Eye (tissue), 1 donor: Measurements from ENCODE around the gene MINDY1.
A peak's percentile ranks its signal among the peaks of the same experiment; 100 is the strongest.

Experiments used
- DNase-seq: peaks from one replicate; pipeline ENCODE4 v3.0.0-alpha.2; 2015

MINDY1 gene

DNA sequence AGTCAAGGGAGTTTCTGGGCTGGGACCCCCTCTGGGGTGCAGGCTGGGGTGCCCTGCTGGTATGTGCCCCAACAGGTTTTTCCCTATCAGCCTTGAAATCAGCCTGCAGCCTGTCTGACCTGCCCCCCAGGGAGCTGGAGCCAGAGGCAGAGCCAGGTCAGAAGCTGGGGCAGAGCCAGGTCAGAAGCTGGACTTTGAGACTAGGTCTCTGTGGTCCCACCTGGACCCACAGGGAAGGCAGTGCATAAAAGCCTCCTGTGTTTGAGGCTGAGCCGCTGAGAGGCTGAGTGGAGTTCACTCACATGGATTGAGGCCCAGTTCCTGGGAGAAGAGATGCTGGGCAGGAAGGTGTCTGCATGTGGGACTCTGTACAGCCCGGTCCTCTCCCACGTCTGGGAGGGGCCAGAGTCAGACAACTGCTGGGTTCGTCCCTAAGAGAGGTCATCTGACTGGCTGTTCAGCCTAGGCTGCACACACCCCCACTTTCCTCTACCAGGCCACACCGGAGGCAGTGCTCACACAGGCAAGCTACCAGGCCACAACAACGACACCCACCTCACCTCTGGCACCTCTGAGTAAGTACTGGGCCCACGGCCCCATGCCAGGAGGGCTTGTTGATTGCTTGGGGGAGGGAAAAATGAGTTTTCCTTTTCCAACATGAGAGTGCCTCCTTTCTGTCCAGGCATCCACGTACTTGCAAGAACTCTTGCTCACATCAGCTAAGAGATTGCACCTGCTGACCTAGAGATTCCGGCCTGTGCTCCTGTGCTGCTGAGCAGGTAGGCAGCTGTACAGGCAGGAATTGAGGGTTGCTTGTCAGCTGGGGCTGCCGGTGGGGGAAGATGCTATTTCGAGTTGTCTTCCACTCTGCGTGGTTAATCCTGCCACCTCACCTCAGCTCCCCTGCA, 24.6 kb downstream of the MINDY1 start, which contains the start of gene ANXA9:
Gene ANXA9, plus strand, starts transcription at position 488 of the 908 bp plus-strand sequence. CDS start 814 bp downstream, outside the sequence.
- DNase-seq = no peak

DNA sequence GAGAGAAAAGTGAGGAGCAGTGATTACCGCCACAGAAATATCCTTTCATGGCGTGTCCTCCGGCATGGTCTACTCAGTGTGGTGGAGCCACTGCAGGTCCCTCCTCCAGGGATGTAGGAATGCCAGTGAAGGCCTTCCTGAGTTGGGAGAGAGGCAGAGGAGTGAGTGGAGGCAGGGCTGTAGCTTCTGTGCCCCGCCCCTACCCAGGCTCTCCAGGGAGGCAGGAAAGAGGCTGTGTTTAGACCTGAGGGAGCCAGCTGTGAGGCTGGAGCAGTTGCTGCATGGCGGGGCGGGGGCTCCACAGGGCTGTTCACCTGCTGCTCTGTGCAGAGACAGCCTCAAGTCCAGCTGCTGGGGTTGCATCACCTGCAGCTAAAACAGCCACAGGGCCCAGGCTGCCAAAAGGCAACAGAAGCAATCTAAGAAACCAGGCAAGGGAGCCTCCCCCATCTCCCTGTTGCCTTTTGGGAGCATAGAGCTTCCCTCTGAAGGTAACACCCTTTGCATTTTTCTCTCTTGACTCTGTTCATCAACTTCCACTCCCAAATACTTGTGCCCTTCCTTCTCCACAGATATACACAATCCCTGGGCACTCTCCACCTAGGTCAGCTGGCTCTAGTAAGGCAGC, 25.4 kb downstream of the MINDY1 start:
- DNase-seq = peak; percentile 25

GRCh38 chr1:150979092-150980056, 27.3 kb downstream of the MINDY1 start:
- peak; percentile 98 for DNase-seq

DNA sequence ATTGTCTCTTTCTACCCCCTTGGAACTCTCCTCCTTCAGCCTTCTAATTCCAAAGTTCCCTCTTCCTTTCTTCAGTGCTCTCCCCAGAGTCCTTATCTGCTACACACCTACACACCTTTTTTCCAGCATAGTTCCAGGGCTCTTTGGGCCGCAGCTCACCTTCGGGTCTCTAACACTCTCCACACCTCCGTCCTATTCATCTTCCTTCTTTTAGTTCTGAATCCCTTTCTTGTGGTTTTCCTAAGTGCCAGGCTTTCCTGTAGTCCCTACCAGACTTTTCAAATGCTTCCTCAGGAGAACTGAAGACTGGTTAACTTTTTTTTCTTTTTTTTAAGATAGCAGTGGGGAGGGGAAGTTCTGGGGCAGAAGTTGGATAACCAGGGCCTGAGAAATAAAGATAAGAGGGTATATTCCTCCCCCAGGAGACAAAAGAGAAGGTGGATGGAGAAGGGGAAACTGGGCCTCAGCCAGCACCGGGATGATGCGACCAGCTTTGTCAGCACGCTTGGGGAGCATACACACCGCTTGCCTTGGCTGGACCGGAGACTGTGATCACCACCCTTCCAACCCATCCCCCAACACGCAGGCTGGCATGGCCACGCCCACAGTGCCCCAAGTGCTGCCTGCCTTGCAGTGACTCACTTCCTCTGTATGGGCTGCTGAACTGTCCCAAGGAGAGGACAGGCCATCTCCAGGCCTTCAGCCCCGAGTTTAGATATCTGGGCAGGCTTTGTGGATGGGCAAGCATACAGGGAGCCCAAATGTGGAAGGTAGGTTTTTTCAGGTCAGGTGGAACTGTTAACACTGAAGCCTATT, 29.6 kb downstream of the MINDY1 start:
- peak; percentile 21 for DNase-seq

DNA sequence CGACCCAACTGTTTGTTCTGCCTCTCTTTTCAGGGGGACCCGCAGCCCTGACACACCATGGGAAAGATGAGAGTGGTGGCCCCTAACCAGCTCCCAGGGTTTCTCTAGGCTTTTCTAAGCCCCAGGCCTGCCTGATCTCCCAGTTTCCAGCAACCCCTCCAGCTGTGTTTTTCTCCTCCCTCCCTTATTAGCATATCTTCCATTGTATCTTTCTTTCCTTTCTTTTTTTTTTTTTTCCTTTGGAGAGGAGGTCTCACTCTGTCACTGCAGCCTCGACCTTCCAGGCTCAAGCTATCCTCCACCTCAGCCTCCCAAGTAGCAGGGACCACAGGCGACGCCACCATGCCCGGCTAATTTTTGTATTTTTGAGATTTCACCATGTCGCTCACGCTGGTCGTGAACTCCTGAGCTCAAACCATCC, 30.3 kb downstream of the MINDY1 start:
- DNase-seq = no peak

DNA sequence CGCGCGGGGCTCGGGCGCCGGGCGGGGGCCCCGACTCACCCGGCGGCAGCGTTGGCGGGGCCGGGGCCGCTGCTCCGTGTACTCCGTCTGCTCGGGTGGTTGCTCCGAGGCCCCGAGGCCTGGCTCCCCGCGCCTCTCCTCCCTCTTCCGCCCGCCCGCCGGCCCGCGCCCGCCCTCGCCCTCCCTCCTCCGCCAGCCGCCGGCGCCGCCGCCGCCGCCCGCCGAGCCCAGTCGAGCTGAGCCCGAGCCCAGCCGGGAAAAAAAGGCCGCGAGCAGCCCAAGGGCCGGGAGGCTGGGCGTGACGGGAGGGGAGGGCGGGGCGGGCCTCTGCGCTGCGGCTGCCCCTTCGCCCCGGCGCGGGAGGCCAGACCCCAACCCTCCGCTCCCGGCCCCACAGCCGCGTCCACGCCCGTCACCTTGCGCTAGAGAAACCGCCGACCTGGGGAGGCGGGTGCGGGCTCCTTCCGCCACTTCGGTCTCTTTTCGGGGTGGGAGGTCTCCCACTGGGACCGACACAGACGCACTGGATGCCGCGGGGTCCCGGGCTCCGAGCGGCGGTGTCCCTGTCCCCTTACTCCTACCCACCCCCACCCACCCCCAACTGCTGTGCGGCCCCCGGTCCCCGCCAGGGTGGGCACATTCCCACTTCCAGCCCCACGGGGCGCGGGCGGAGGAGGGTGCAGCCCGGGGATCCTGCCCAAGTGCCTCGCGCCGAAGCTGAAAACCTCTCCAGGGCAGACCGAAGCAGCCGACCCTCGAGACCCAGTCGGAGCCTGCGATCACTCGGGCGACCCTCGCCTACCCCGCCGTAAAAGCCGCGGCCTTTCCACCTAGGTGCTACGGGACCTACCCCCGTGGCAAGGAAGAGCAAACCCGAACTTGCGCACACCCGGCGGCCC, 31.9 kb downstream of the MINDY1 start, which contains the start of gene CERS2:
Gene CERS2, minus strand, starts transcription at position 256 of the 899 bp plus-strand sequence. CDS start 5,745 bp downstream, outside the sequence.
- DNase-seq = peak; percentile 90

GRCh38 chr1:150973836-150974579, 32.7 kb downstream of the MINDY1 start:
- DNase-seq = peak; percentile 71

DNA sequence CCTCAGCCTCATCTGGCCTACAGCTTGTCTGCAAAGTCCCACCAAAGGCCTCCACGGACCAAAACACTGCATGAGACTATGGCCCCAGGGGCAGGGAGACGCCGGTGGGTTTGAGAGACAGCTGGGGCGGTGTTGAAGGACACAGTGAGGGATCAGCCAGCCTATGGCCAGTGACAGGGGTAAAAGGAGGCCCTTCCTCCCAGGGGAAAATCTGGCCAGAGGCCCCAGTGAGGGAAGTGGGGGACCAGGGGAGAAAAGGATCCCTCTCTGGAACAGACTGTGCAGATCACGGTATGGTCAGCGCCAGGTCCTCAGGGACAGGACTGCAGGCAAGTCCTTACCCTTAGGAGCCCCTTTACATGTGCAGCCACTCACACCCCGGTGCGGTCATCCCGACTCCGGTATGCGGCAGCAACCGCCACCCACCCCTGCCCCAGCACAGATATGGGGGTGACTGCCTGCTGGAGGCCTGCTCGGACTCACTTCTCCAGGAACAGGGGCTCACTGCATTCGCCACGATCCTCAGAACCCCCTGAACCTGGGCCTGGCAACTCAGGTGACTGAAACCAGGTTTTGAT, 33.4 kb downstream of the MINDY1 start:
- no peak for DNase-seq

GRCh38 chr1:150972417-150972940, 34.2 kb downstream of the MINDY1 start:
- DNase-seq = no peak

- DNase-seq = peak; percentile 31
Measured at GRCh38 chr1:150971583-150972416, 34.9 kb downstream of the MINDY1 start.

GRCh38 chr1:150970808-150971582, 35.7 kb downstream of the MINDY1 start:
- DNase-seq = peak; percentile 44

DNA sequence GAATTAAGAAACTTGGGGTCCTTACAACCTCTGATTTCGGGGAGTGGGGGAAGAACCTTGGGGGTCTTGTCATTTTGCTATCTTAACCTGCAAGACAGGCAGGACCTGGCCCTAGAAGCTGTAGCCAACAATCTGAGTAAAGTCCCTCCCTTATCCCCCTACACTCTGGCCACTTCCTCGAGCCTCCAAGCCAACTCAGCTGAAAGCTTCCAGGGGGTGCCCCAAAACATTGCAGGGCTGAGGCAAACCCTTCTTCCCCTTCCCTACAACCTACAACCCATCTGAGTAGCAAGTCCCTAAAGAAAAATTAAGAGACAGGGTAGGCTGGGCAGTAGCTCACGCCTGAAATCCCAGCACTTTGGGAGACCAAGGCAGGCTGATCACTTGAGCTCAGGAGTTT, 37.1 kb downstream of the MINDY1 start:
- no peak for DNase-seq

GRCh38 chr1:150968491-150968890, 38.2 kb downstream of the MINDY1 start:
- no peak for DNase-seq

DNA sequence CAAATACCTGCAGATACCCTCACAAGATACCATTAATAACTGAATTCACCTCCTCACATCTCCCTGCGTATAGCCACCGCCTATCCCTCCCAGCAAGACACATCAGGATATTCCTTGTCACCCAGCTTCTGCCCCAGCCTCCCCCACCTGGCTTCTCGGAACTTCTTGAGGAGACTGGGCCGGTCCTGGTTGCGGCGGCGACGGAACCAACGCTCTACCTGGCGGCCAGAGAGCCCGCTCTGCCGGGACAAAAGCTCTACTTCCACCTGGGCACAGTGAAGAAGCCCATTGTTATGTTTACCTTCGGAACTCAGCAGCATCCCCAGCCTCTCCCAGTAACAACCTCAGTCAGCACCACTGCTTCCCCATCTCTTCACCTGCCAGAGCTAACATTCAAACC, 38.8 kb downstream of the MINDY1 start:
- no peak for DNase-seq

DNA sequence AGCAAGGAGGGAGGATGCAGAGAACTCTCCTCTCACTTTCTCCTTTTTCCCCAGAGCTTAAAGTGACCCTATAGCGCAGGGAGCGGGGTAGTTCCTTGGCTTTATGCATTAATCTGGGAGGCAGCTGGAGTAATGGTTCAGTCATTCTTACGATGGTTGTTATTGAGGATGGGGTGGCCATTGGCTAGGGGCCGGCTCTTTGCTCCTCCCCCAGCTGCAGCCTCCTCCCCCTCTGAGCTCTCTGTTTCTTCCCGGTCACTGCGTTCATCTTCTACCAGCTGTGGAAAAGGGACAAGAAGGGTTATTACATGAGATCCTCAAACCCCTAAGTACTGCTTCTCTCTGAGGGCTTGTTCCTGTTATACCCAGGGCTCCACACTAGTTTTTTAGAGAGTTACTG, 40.7 kb downstream of the MINDY1 start:
- no peak for DNase-seq

- DNase-seq = no peak
Measured at GRCh38 chr1:150965605-150966004, 41.1 kb downstream of the MINDY1 start.

DNA sequence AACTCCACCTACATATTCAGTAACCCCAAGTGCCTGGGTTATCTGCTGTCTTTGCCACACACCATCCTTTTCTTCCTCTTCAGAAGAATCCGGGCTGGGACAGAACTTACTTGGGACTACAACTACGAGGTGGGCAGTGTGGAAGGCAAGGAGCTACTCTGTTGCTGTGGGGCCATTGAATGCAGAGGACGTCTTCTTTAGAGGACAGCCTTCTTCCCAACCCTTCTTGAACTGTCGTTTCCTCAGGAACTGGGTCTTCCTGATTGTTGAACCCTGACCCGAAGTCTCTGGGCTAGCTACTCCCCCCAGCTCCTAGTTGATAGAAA, 42.6 kb downstream of the MINDY1 start:
- no peak for DNase-seq
